GM12891 (cell line): ENCODE data around the gene MFF.

ENCODE experiments used
- POLR2A ChIP-seq: IDR thresholded peaks from 2 replicates; pipeline ENCODE4 v1.6.1; 2011; ENCODE audit warnings: low read depth, low read length, control low read depth
- POLR2AphosphoS5 ChIP-seq: IDR thresholded peaks from 2 replicates; pipeline ENCODE4 v1.6.1; 2011; ENCODE audit warnings: low read depth, low read length, control low read depth
- SPI1 ChIP-seq: IDR thresholded peaks from 2 replicates; pipeline ENCODE4 v1.6.1; 2011; ENCODE audit warnings: low read depth, low read length, control low read depth
- TAF1 ChIP-seq: IDR thresholded peaks from 2 replicates; pipeline ENCODE4 v1.6.1; 2011; ENCODE audit warnings: low read depth, low read length, control low read depth

- TF ChIP-seq POLR2AphosphoS5, result no peak
- TF ChIP-seq SPI1, result no peak
- no peak for TF ChIP-seq POLR2A
- no peak for TF ChIP-seq TAF1
Measured at GRCh38 chr2:227349989-227350612, 25.1 kb downstream of the MFF start.
